Measurements from ENCODE around the gene TMEM132A. TPM values are rescaled to one million over a fixed set of nuclear protein-coding genes. Genes with fewer than 3 reads are reported as not detected.

TMEM132A gene
- polyA plus RNA-seq, 1 experiment: 17.9 TPM

GRCh38 chr11:60924906-60925853, 920 bp downstream of the TMEM132A start:
- CTCF ChIA-PET: interaction anchor here (0.9 kb wide), 1 partner anchor 45 kb away, joined by 3 read pairs; no protein-coding TSS in a partner anchor

GRCh38 chr11:60925868-60926267, 1.6 kb downstream of the TMEM132A start:
- POLR2A ChIA-PET: no interaction called here
- Histone ChIP-seq H3K4me3 (ENCODE audit: low read depth, low read length) (no peak overlapping the region), H3K36me3 (ENCODE audit: control insufficient read depth, insufficient read depth, low read length) (peaks cover 14% of the 10 kb centered on the region), H3K27me3 (ENCODE audit: control insufficient read depth, insufficient read depth, low read length) (no peaks in the 10 kb centered on the region)
- no peak for TF ChIP-seq CTCF (IDR thresholded peaks at IDR 0.05; ENCODE audit: insufficient read depth, low read depth, low read length)
- CTCF ChIA-PET: interaction anchor here (0.9 kb wide), 1 partner anchor 44 kb away, joined by 3 read pairs; no protein-coding TSS in a partner anchor
- no peak for DNase-seq (ENCODE audit: low read depth)

More at GRCh38 chr11:60924906-60925853, 920 bp downstream of the TMEM132A start:
- Histone ChIP-seq H3K4me3 (ENCODE audit: low read depth, low read length) (peak overlapping the region; percentile 86), H3K27me3 (ENCODE audit: control insufficient read depth, insufficient read depth, low read length) (no peaks in the 10 kb centered on the region), H3K36me3 (ENCODE audit: control insufficient read depth, insufficient read depth, low read length) (peaks cover 17% of the 10 kb centered on the region)
- 0 out of 2 replicates have a peak, but pooled peaks have one; percentile 1 for TF ChIP-seq CTCF (IDR thresholded peaks at IDR 0.05; ENCODE audit: insufficient read depth, low read depth, low read length)
- DNase-seq (ENCODE audit: low read depth): no peak
- POLR2A ChIA-PET: no interaction called here

- ChIA-PET POLR2A (no interaction called here), CTCF (no interaction called here)
- Histone ChIP-seq H3K4me3 (ENCODE audit: low read depth, low read length) (no peak overlapping the region), H3K36me3 (ENCODE audit: control insufficient read depth, insufficient read depth, low read length) (peaks cover 13% of the 10 kb centered on the region), H3K27me3 (ENCODE audit: control insufficient read depth, insufficient read depth, low read length) (no peaks in the 10 kb centered on the region)
- TF ChIP-seq CTCF (IDR thresholded peaks at IDR 0.05; ENCODE audit: insufficient read depth, low read depth, low read length): no peak
- DNase-seq (ENCODE audit: low read depth): no peak
Measured at GRCh38 chr11:60926500-60926899, 2.2 kb downstream of the TMEM132A start.

GRCh38 chr11:60927061-60927592, 2.9 kb downstream of the TMEM132A start:
- H3K36me3 ChIP-seq (ENCODE audit: control insufficient read depth, insufficient read depth, low read length): peaks cover 17% of the 10 kb centered on the region
- ChIA-PET POLR2A (interaction anchor here (0.6 kb wide), 1 partner anchor 1517 kb away, joined by 7 read pairs; no protein-coding TSS in a partner anchor), CTCF (no interaction called here)
- H3K4me3 ChIP-seq (ENCODE audit: low read depth, low read length): no peak overlapping the region
- no peak for DNase-seq (ENCODE audit: low read depth)
- TF ChIP-seq CTCF (IDR thresholded peaks at IDR 0.05; ENCODE audit: insufficient read depth, low read depth, low read length): no peak
- H3K27me3 ChIP-seq (ENCODE audit: control insufficient read depth, insufficient read depth, low read length): no peaks in the 10 kb centered on the region

- ChIA-PET POLR2A (interaction anchor here (0.6 kb wide), 1 partner anchor 1517 kb away, joined by 7 read pairs; no protein-coding TSS in a partner anchor), CTCF (interaction anchor here (0.9 kb wide), 1 partner anchor 24 kb away, joined by 4 read pairs; no protein-coding TSS in a partner anchor)
- DNase-seq (ENCODE audit: low read depth): no peak
- Histone ChIP-seq H3K36me3 (ENCODE audit: control insufficient read depth, insufficient read depth, low read length) (peaks cover 15% of the 10 kb centered on the region), H3K27me3 (ENCODE audit: control insufficient read depth, insufficient read depth, low read length) (no peaks in the 10 kb centered on the region), H3K4me3 (ENCODE audit: low read depth, low read length) (no peak overlapping the region)
- TF ChIP-seq CTCF (IDR thresholded peaks at IDR 0.05; ENCODE audit: insufficient read depth, low read depth, low read length): no peak
Measured at GRCh38 chr11:60927600-60927999, 3.3 kb downstream of the TMEM132A start.
